NAMALWA (cell line): ENCODE data around the gene ENOX1.

Source experiments
- DNase-seq: peaks from one replicate; pipeline ENCODE4 v3.0.0-alpha.2; 2015; ENCODE audit warnings: low spot score

The ENOX1 gene

GRCh38 chr13:43608400-43609137 is 178.2 kb downstream of the ENOX1 start:
- no peak for DNase-seq

GRCh38 chr13:43597599-43597945 is 189.2 kb downstream of the ENOX1 start:
- DNase-seq = no peak

- no peak for DNase-seq
Measured at GRCh38 chr13:43596924-43597598, 189.7 kb downstream of the ENOX1 start.

GRCh38 chr13:43596006-43596405 is 190.8 kb downstream of the ENOX1 start:
- DNase-seq = no peak

GRCh38 chr13:43587376-43587775 is 199.4 kb downstream of the ENOX1 start:
- DNase-seq = no peak

- DNase-seq = no peak
Measured at GRCh38 chr13:43584751-43585150, 202.0 kb downstream of the ENOX1 start.

GRCh38 chr13:43583321-43583720 is 203.5 kb downstream of the ENOX1 start:
- no peak for DNase-seq

GRCh38 chr13:43580280-43580679 is 206.5 kb downstream of the ENOX1 start:
- no peak for DNase-seq

GRCh38 chr13:43579321-43579720 is 207.5 kb downstream of the ENOX1 start:
- no peak for DNase-seq

- DNase-seq = no peak
Measured at GRCh38 chr13:43574605-43575004, 212.2 kb downstream of the ENOX1 start.

GRCh38 chr13:43573802-43574514 is 212.8 kb downstream of the ENOX1 start:
- no peak for DNase-seq

GRCh38 chr13:43573361-43573740 is 213.4 kb downstream of the ENOX1 start:
- no peak for DNase-seq

- no peak for DNase-seq
Measured at GRCh38 chr13:43572656-43573360, 214.0 kb downstream of the ENOX1 start.

- DNase-seq = no peak
Measured at GRCh38 chr13:43569658-43570057, 217.1 kb downstream of the ENOX1 start.

- no peak for DNase-seq
Measured at GRCh38 chr13:43567608-43568007, 219.2 kb downstream of the ENOX1 start.

- peak; percentile 6 for DNase-seq
Measured at GRCh38 chr13:43564952-43565351, 221.8 kb downstream of the ENOX1 start.

- DNase-seq = no peak
Measured at GRCh38 chr13:43561081-43561480, 225.7 kb downstream of the ENOX1 start.

- no peak for DNase-seq
Measured at GRCh38 chr13:43558939-43559338, 227.8 kb downstream of the ENOX1 start.

- no peak for DNase-seq
Measured at GRCh38 chr13:43558326-43558725, 228.4 kb downstream of the ENOX1 start.

GRCh38 chr13:43555667-43556066 is 231.1 kb downstream of the ENOX1 start:
- DNase-seq = no peak

GRCh38 chr13:43551897-43552456 is 234.8 kb downstream of the ENOX1 start:
- DNase-seq = no peak

- DNase-seq = no peak
Measured at GRCh38 chr13:43546816-43547215, 240.0 kb downstream of the ENOX1 start.
